H1 (cell line): ENCODE results near the gene ZBTB42. TPM values are rescaled to one million over a fixed set of nuclear protein-coding genes. Genes with fewer than 3 reads are reported as not detected.

Experiments
- CTCF ChIA-PET: fragments of 300-600 bp; sonication (Branson Sonifier 250); formaldehyde crosslinking; loops from one replicate; lab custom pipeline; 2021; ENCODE audit not compliant: partially characterized antibody; lab: Charles Lee
- POLR2A ChIA-PET: fragments of 300-600 bp; sonication (Branson Sonifier 250); formaldehyde crosslinking; loops from one replicate; lab custom pipeline; 2021; ENCODE audit warnings: inconsistent platforms; ENCODE audit not compliant: partially characterized antibody; lab: Charles Lee
- DNase-seq, 2 experiments: peaks; one replicate each; pipeline versions ENCODE4 v3.0.0 to v3.0.0-alpha.2; 2010 to 2022; ENCODE audit warnings: low spot score in 2 of 2, low read depth in 1 of 2, mixed read lengths in 1 of 2
- FAIRE-seq: peaks from 2 replicates; lab custom pipeline; 2011; peaks lifted over from hg19 to GRCh38; lab: Jason Lieb, UNC
- H2AFZ ChIP-seq: 2 replicates; pipeline ENCODE4 v1.8.1; 2012; ENCODE audit warnings: low read length, inconsistent platforms
- H2AK5ac ChIP-seq: 2 replicates; pipeline ENCODE4 v1.6.1; 2013; ENCODE audit warnings: low read depth, low read length
- H2BK120ac ChIP-seq: replicated peaks from 2 replicates; pipeline ENCODE3; 2013; ENCODE audit warnings: low read depth, low read length, inconsistent platforms
- H2BK12ac ChIP-seq: 2 replicates; pipeline ENCODE4 v1.6.1; 2013; ENCODE audit warnings: low read depth, low read length
- H2BK15ac ChIP-seq: 2 replicates; pipeline ENCODE4 v1.6.1; 2013; ENCODE audit warnings: low read length
- H2BK20ac ChIP-seq: 2 replicates; pipeline ENCODE4 v1.6.1; 2013; ENCODE audit warnings: low read length
- H2BK5ac ChIP-seq: 2 replicates; pipeline ENCODE4 v1.6.1; 2013; ENCODE audit warnings: low read depth, low read length
- H3K14ac ChIP-seq: 2 replicates; pipeline ENCODE4 v1.6.1; 2013; ENCODE audit warnings: inconsistent platforms; ENCODE audit not compliant: insufficient read length
- H3K18ac ChIP-seq: 2 replicates; pipeline ENCODE4 v1.6.1; 2013; ENCODE audit warnings: low read length; ENCODE audit errors: extremely low read depth
- H3K23ac ChIP-seq: 2 replicates; pipeline ENCODE4 v1.6.1; 2013; ENCODE audit warnings: inconsistent platforms; ENCODE audit not compliant: insufficient read length
- H3K23me2 ChIP-seq: 2 replicates; pipeline ENCODE4 v1.6.1; 2013; ENCODE audit warnings: low read depth, low read length
- H3K27ac ChIP-seq: 2 replicates; pipeline ENCODE4 v1.6.1; 2011; ENCODE audit warnings: low read depth, low read length, inconsistent platforms
- H3K27me3 ChIP-seq, 4 experiments: replicated peaks in 1 of 4; 1 replicate in 1 of 4; 2 replicates in 3 of 4; pipeline versions ENCODE4 v1.6.1 to v1.8.1; 2011 to 2013; ENCODE audit warnings: low read length in 3 of 4, mild to moderate bottlenecking in 3 of 4, inconsistent platforms in 2 of 4, mixed read lengths in 2 of 4, moderate library complexity in 1 of 4; ENCODE audit not compliant: control insufficient read depth in 3 of 4, insufficient read depth in 3 of 4; ENCODE audit errors: extremely low read depth in 1 of 4
- H3K36me3 ChIP-seq, 4 experiments: 2 replicates each; pipeline versions ENCODE4 v1.6.1 to v1.8.1; 2011 to 2013; ENCODE audit warnings: mild to moderate bottlenecking in 4 of 4, low read length in 3 of 4, moderate library complexity in 2 of 4, control low read depth in 1 of 4, inconsistent platforms in 1 of 4; ENCODE audit not compliant: insufficient read depth in 4 of 4, control insufficient read depth in 2 of 4
- H3K4ac ChIP-seq: replicated peaks from 2 replicates; pipeline ENCODE3; 2013; ENCODE audit warnings: low read length, low read depth, mixed read lengths, inconsistent platforms; ENCODE audit not compliant: insufficient read length
- H3K4me1 ChIP-seq, 4 experiments: replicated peaks in 1 of 4; 1 replicate in 1 of 4; 2 replicates in 3 of 4; pipeline versions ENCODE4 v1.6.1 to v1.8.1; 2011 to 2013; ENCODE audit warnings: low read length in 3 of 4, inconsistent platforms in 2 of 4, mixed read lengths in 1 of 4; ENCODE audit not compliant: insufficient read depth in 4 of 4, control insufficient read depth in 3 of 4
- H3K4me2 ChIP-seq, 2 experiments: 2 replicates each; pipeline versions ENCODE4 v1.6.1 to v1.8.1; 2011 to 2013; ENCODE audit warnings: low read depth in 2 of 2, low read length in 2 of 2, control low read depth in 1 of 2, inconsistent platforms in 1 of 2, mild to moderate bottlenecking in 1 of 2; ENCODE audit not compliant: insufficient read depth in 1 of 2
- H3K4me3 ChIP-seq, 4 experiments: fragments of 200-600, 300-600 bp in 1 of 4; sonication (generic), shearing (Covaris generic), sonication (Bioruptor Twin) in 1 of 4; 2 replicates each; pipeline versions ENCODE4 v1.5.1 to v1.8.1; 2011 to 2016; ENCODE audit warnings: low read length in 4 of 4, low read depth in 3 of 4, control low read depth in 2 of 4, inconsistent platforms in 2 of 4, mild to moderate bottlenecking in 2 of 4, mixed read lengths in 1 of 4, moderate library complexity in 1 of 4; ENCODE audit not compliant: insufficient read depth in 2 of 4; ENCODE audit errors: extremely low read depth in 1 of 4
- H3K56ac ChIP-seq: replicated peaks from 2 replicates; pipeline ENCODE3; 2013; ENCODE audit warnings: low read depth, mild to moderate bottlenecking, mixed read lengths, low read length, inconsistent platforms; ENCODE audit not compliant: insufficient read length
- H3K79me1 ChIP-seq: 2 replicates; pipeline ENCODE4 v1.6.1; 2013; ENCODE audit warnings: low read depth, low read length, control low read depth
- H3K79me2 ChIP-seq, 2 experiments: 2 replicates each; pipeline versions ENCODE4 v1.6.1 to v1.8.1; 2012 to 2013; ENCODE audit warnings: low read length in 2 of 2, mild to moderate bottlenecking in 2 of 2, inconsistent platforms in 1 of 2; ENCODE audit not compliant: insufficient read depth in 2 of 2, control insufficient read depth in 1 of 2
- H3K9ac ChIP-seq, 4 experiments: replicated peaks in 1 of 4; 1 replicate in 1 of 4; 2 replicates in 3 of 4; pipeline versions ENCODE4 v1.6.1 to v1.8.1; 2011 to 2013; ENCODE audit warnings: low read depth in 3 of 4, low read length in 3 of 4, control low read depth in 2 of 4, mild to moderate bottlenecking in 2 of 4, moderate library complexity in 2 of 4, inconsistent platforms in 1 of 4; ENCODE audit errors: extremely low read depth in 1 of 4
- H3K9me3 ChIP-seq, 2 experiments: 2 replicates each; pipeline versions ENCODE4 v1.6.1 to v1.8.1; 2012 to 2013; ENCODE audit warnings: mild to moderate bottlenecking in 2 of 2, moderate library complexity in 2 of 2, control low read depth in 1 of 2, inconsistent platforms in 1 of 2, low read depth in 1 of 2, low read length in 1 of 2, mixed read lengths in 1 of 2; ENCODE audit not compliant: insufficient read depth in 2 of 2
- H4K20me1 ChIP-seq, 2 experiments: replicated peaks in 1 of 2; 2 replicates each; pipeline versions ENCODE3 to v1.8.1; 2011 to 2013; ENCODE audit warnings: inconsistent platforms in 2 of 2, low read length in 2 of 2, mild to moderate bottlenecking in 1 of 2; ENCODE audit not compliant: insufficient read depth in 2 of 2, control insufficient read depth in 1 of 2
- H4K5ac ChIP-seq: 2 replicates; pipeline ENCODE4 v1.6.1; 2013; ENCODE audit warnings: low read length, low read depth, mixed read lengths, inconsistent platforms; ENCODE audit not compliant: insufficient read length
- H4K8ac ChIP-seq: 2 replicates; pipeline ENCODE4 v1.8.0; 2013; ENCODE audit warnings: mild to moderate bottlenecking, moderate library complexity, low read length, inconsistent platforms; ENCODE audit not compliant: insufficient read depth; ENCODE audit errors: extremely low read depth
- H4K91ac ChIP-seq: replicated peaks from 2 replicates; pipeline ENCODE3; 2013; ENCODE audit warnings: low read length, mixed read lengths, inconsistent platforms; ENCODE audit not compliant: insufficient read length
- E2F6 ChIP-seq: IDR thresholded peaks from 2 replicates; pipeline ENCODE4 v1.6.1; 2012; ENCODE audit warnings: inconsistent platforms
- FOSL1 ChIP-seq: IDR thresholded peaks from 2 replicates; pipeline ENCODE4 v1.6.1; 2011; ENCODE audit warnings: mild to moderate bottlenecking, low read depth, low read length, moderate library complexity; ENCODE audit not compliant: insufficient read depth
- HDAC2 ChIP-seq, 2 experiments: fragments of 300-600 bp in 1 of 2; sonication (generic) in 1 of 2; IDR thresholded peaks; 2 replicates each; pipeline ENCODE4 v1.6.1; 2011 to 2012; ENCODE audit warnings: low read depth in 2 of 2, low read length in 2 of 2, mild to moderate bottlenecking in 2 of 2, moderate library complexity in 2 of 2, borderline replicate concordance in 1 of 2, inconsistent platforms in 1 of 2
- KDM4A ChIP-seq: IDR thresholded peaks from one replicate; pipeline ENCODE4 v1.7.1; 2012; ENCODE audit warnings: low read depth, mild to moderate bottlenecking, moderate library complexity, low read length, inconsistent platforms; ENCODE audit not compliant: severe bottlenecking
- KDM5A ChIP-seq: fragments of 200-600 bp; IDR thresholded peaks from 2 replicates; pipeline ENCODE4 v1.7.1; 2012; ENCODE audit warnings: mild to moderate bottlenecking, low read length, inconsistent platforms, mixed read lengths
- SAP30 ChIP-seq: fragments of 300-600 bp; sonication (generic); IDR thresholded peaks from 2 replicates; pipeline ENCODE4 v1.7.1; 2012; ENCODE audit warnings: low read length, moderate library complexity, mild to moderate bottlenecking, inconsistent platforms; ENCODE audit not compliant: insufficient read depth, insufficient replicate concordance
- ZNF274 ChIP-seq: IDR thresholded peaks from 2 replicates; pipeline ENCODE4 v1.7.0; 2012; ENCODE audit warnings: low read length, borderline replicate concordance; ENCODE audit errors: extremely low read depth
- WGBS, 2 experiments: shearing (Covaris generic) in 1 of 2; methylation state at CpG; one replicate each; pipeline versions ENCODE4 v1.1.6 to v1.1.7; 2013 to 2015; ENCODE audit warnings: low lambda C conversion rate in 2 of 2, mixed read lengths in 2 of 2, inconsistent platforms in 1 of 2, low coverage in 1 of 2, missing lambda C conversion rate in 1 of 2; ENCODE audit not compliant: insufficient replicate concordance in 2 of 2, insufficient coverage in 1 of 2, insufficient read length in 1 of 2; ENCODE audit errors: extremely low coverage in 1 of 2, missing lambda C conversion rate in 1 of 2; 5-methylcytosine and 5-hydroxymethylcytosine counted together
- polyA plus RNA-seq, 7 experiments: library from polyadenylated mRNA; depleted of rRNA in 3 of 7; stranded (reverse) in 5 of 7; unstranded in 2 of 7; fragments of >200 nt in 5 of 7; fragments of 200-250 nt in 2 of 7; gene quantifications; 1 replicate in 5 of 7; 2 replicates in 1 of 7; 4 replicates in 1 of 7; pipeline versions ENCODE4 v1.2.1 to v1.2.3, GENCODE V29; 2011 to 2013; ENCODE audit warnings: missing spikeins in 2 of 7, mixed read lengths in 2 of 7
- total RNA-seq: library from RNA; stranded (reverse); fragmentation: NEBNext Ultra II Directional; extraction: Animal tissue kit (Norgen Biotek cat#: 25700); gene quantifications from 2 replicates; pipeline ENCODE4 v1.2.1, GENCODE V29; 2021
- TF ChIP-seq, protein P1 (sequence below): IDR thresholded peaks from 2 replicates; pipeline ENCODE4 v1.6.1; 2011; ENCODE audit warnings: low read length, improper control_type of control experiment
- TF ChIP-seq, protein P2 (sequence below): IDR thresholded peaks from 2 replicates; pipeline ENCODE4 v1.6.1; 2012; ENCODE audit warnings: low read length, inconsistent platforms

Gene ZBTB42
- total and polyA plus RNA-seq, 2 of the 8 experiments (the other 6 are each of a cell fraction or from before 2014, with no cell fraction given), result 2.8 to 3.1 TPM

DNA sequence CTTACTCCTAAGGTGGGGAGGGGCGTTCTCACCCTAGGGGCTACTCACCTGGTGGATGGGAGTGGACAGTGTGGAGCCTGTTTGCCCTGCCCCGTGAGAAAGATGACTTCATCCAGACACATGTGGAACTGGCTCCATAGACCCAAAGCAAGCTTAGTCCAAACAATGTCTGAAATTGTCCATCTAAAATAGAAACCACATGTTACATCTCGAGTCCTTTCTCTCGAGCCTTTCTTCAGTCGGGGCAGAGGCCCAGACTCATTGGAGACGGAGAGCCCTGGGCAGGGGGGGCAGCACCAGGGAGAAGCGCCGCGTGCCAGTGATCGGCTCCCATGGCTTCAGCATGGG is 43.7 kb upstream of the ZBTB42 start:
- H2BK12ac ChIP-seq, result no peak overlapping the region
- H3K14ac ChIP-seq, result no peak overlapping the region
- WGBS, 2 experiments, result 93% methylated on average over 10 of the region's 10 CpGs; no CpG with 5 or more reads in 1 of the 2 experiments
- H4K20me1 ChIP-seq, result peaks cover 30 to 63% of the 10 kb centered on the region in 2 experiments
- H4K91ac ChIP-seq, result no peak overlapping the region
- H2BK15ac ChIP-seq, result no peak overlapping the region
- H3K27ac ChIP-seq, result no peak overlapping the region
- H3K79me2 ChIP-seq, result peaks cover 10 to 51% of the 10 kb centered on the region in 2 experiments; a peak in 3 of 4 replicates
- H2AFZ ChIP-seq, result no peak overlapping the region
- H3K36me3 ChIP-seq, result peaks cover 8 to 29% (median 23%) of the 10 kb centered on the region in 4 experiments; a peak in 7 of 8 replicates
- H3K4me3 ChIP-seq, result no peak overlapping the region
- no peak overlapping the region for H3K56ac ChIP-seq
- H3K4me1 ChIP-seq, result peaks cover 0 to 14% (median 5%) of the 10 kb centered on the region in 4 experiments; a peak in 6 of 7 replicates
- no peak overlapping the region for H4K8ac ChIP-seq
- no peaks in the 10 kb centered on the region; a peak in 1 of 4 replicates for H3K9me3 ChIP-seq
- FAIRE-seq (no peak), DNase-seq (no peak)
- H4K5ac ChIP-seq, result no peak overlapping the region
- no peak overlapping the region for H3K18ac ChIP-seq
- no peak overlapping the region for H2AK5ac ChIP-seq
- H2BK5ac ChIP-seq, result no peak overlapping the region
- H3K27me3 ChIP-seq, result no peaks in the 10 kb centered on the region
- peaks cover 5% of the 10 kb centered on the region; the same call in 1 of the 2 replicates for H3K23me2 ChIP-seq
- H3K23ac ChIP-seq, result no peak overlapping the region
- H3K9ac ChIP-seq, result no peak overlapping the region
- POLR2A ChIA-PET, result interaction anchor here (0.5 to 2.4 kb wide), 2 partner anchors 9 to 14 kb away, joined by 3 to 11 read pairs; no protein-coding TSS in a partner anchor
- H3K4ac ChIP-seq, result no peak overlapping the region
- H3K79me1 ChIP-seq, result peaks cover 38% of the 10 kb centered on the region
- no peak overlapping the region for H3K4me2 ChIP-seq
- H2BK20ac ChIP-seq, result no peak overlapping the region
- H2BK120ac ChIP-seq, result no peak overlapping the region
- CTCF ChIA-PET, result interaction anchor here (0.6 to 2.0 kb wide), 5 partner anchors 12 to 139 kb away, joined by 3 to 9 read pairs (median 4); no protein-coding TSS in a partner anchor
- TF ChIP-seq, protein P1, sequence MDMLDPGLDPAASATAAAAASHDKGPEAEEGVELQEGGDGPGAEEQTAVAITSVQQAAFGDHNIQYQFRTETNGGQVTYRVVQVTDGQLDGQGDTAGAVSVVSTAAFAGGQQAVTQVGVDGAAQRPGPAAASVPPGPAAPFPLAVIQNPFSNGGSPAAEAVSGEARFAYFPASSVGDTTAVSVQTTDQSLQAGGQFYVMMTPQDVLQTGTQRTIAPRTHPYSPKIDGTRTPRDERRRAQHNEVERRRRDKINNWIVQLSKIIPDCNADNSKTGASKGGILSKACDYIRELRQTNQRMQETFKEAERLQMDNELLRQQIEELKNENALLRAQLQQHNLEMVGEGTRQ, result no peak
- TF ChIP-seq HDAC2 (IDR thresholded peaks at IDR 0.05; ENCODE audit: borderline replicate concordance in 1 of 2, low read depth in 2 of 2, low read length in 2 of 2) (no peak), E2F6 (no peak), ZNF274 (no peak), KDM5A (no peak), KDM4A (no peak), SAP30 (no peak), FOSL1 (no peak)
- TF ChIP-seq, protein P2, sequence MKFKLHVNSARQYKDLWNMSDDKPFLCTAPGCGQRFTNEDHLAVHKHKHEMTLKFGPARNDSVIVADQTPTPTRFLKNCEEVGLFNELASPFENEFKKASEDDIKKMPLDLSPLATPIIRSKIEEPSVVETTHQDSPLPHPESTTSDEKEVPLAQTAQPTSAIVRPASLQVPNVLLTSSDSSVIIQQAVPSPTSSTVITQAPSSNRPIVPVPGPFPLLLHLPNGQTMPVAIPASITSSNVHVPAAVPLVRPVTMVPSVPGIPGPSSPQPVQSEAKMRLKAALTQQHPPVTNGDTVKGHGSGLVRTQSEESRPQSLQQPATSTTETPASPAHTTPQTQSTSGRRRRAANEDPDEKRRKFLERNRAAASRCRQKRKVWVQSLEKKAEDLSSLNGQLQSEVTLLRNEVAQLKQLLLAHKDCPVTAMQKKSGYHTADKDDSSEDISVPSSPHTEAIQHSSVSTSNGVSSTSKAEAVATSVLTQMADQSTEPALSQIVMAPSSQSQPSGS, result no peak
